ENCODE results near the gene FXR2.
A peak's percentile ranks its signal among the peaks of the same experiment; 100 is the strongest.
"Not testable (repeated sequence)": the region's sequence is repeated elsewhere in the genome, so short reads cannot be mapped to it uniquely, and the experiment has no call there.

Gene FXR2

DNA sequence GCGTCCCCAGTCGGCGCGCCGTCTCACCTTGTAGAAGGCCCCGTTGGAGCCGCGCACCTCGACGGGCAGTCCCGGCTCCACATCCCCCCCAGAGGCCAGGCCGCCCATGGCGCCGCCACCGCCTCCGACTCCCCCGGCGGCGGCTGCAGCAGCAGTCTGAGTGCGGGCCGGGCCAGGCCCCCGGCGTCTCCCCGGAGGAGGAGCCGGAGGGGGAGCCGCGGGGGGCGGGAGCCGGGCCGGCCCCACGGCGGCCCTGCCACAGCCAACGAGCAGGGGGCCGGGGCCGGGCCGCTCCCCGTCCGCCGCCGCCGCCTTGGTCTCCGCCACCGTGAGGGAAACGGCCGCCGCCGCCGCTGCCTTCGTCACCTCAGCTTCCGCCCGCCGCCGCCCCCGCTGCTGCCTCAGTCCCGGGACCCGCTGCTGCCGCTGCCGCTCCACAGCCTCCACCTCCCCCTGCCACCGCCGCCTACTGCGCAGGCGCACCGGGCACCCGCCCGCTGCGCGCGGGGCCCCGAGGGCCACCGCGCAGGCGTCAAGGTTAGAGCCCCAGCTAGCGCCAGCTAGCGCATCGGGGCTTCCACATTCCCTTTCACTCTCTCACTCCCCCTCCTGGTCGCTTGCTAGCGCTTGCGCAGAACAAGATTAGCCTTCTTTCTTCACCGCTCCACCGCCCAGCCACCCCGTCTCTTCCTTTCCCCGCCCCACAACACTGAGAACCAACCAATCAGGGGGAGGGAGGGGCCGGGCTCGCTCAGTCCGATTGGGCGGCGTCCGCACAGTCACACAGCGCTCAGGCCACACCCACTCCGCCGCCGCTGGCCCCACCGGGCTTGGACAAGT, at the start of gene FXR2:
TSS of gene FXR2 (minus strand) at position 473 of the 840 bp plus-strand sequence. CDS start at position 108, 365 bp downstream.
- DNase-seq (ENCODE audit: low read depth), result peak; percentile 99

DNA sequence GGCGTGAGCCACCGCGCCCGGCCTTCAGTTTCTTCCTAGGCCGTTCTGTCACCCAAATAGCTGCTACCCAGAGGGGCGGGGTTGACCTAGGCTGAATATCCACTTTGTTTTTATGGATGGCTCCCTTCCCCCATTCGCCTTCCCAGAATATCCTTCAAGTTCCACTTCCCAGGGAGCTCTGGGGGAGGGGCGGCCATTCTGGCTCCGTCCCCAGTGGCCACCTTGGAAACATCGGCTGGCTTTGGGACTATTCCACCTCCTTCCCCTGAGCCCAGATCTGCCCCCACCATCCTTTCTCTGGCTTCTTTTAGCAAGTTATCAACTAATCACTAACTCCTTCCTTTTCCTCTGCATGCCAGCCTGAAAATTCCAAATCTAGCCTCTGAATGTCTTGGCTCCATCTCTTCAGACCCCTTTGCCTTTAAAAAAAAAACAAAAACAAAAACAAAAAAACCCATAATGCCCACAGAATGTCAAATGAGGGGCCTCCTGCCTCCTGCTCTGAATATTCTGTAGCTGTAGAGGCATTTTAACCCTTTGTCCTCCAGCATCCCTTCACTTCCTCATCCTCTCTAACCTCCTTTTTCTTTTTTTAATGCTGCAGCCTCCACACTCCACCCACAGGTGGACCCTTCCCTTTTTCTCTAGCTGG, 42.4 kb upstream of the FXR2 start:
- no peak for DNase-seq (ENCODE audit: low read depth)

- no peak for DNase-seq (ENCODE audit: low read depth)
These were observed 40.8 kb upstream of the FXR2 start for GRCh38 chr17:7655541-7655840.

DNA sequence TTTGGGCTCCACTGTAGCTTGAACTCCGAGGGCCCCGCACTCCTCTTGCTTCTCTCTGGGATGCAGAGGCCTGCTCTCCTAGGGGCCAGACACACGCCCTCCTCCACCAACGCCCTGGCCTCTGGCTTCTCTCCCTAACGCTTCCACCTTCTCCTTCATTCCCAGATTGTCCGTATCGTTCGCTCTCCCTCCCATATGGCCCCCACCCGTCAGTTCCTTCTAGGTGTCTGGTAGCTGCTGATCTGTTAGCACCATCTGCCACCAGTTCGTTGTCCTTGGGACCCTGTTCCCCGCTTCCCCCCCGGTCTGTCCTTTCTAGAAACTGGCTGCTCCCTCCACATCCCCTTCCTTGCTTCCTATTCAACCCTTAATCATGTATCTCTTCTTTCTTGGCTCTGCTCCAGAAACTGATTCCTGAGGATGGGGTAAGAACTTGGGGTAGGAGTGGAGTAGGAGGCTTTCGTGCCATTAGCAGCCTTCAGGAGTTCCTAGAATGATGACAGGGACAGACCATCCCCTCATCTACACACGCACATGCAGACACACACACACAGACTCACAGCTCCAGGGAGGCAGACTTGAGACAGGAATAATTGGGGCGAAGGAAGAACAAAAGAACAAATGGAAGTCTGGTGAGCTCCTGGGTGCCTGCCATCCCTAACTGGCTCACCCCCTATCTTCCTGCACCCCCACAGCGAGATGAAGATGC, 40.3 kb upstream of the FXR2 start:
- no peak for DNase-seq (ENCODE audit: low read depth)

GRCh38 chr17:7652388-7653356, 38.0 kb upstream of the FXR2 start:
- no peak for DNase-seq (ENCODE audit: low read depth)

DNA sequence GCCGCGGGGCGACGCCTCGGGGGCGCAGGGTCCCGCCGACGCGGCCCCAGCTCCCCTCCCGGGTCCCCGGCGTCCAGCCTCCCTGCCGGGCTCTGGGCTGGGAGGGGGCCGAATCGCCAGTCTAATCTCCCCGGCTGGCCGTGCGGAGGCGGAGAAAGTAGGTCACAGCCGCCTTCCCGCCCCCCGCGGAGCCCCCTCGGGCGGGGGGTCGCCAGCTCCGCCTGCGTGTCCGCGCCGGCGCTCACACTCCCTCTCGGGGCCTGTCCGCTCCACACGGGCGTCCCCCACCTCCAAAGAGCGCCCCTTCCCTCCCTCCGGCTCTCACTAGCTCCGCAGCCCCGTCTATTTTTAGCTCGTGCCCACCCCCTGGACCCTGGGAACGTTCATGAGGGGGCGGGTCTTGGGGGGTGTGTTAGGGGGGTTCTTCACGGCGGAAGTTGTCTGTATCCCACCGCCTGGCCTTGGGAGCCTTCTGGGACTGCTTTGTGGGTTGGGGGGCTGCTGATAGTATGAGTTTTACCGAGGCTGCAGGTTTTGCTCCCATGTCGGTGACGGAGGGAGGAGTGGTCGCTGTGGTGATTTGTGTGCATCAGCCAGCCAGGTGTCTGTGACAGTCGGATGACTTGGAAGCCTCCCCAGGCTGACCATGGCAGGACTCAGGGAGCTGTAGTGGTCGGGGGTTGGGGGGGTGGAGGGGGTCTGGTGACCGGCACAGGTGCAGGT, 37.1 kb upstream of the FXR2 start:
- DNase-seq (ENCODE audit: low read depth), result no peak

DNA sequence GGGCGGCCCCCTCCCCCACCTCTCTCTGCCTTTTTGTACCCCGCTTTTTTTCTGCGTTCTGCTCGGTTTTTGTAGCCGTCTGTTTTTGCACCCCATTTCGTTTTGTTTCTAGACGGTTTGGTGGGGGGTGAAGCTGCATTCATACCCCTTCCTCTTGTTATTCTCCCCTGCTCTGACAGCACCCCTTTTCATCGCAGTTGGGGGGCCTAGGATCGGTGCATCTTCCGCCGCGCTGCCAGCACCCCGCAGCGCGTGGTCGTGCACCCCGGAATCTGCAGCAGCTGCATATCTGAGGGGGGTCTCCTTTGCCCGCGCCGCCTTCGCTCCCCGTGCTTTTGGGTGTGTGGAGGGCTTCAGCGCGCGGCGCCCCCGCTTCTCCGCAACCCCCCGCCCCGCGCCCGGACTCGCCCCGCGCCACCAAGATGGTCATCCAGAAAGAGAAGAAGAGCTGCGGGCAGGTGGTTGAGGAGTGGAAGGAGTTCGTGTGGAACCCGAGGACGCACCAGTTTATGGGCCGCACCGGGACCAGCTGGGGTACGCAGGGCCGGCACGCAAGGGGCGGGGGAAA, 36.5 kb upstream of the FXR2 start:
- no peak for DNase-seq (ENCODE audit: low read depth)

- peak; percentile 63 for DNase-seq (ENCODE audit: low read depth)
These were observed 35.9 kb upstream of the FXR2 start, which contains the start of gene ATP1B2 for GRCh38 chr17:7650509-7651096. Gene ATP1B2, plus strand, starts transcription at chr17:7650926. Its CDS starts 593 bp downstream, at chr17:7651519.

- DNase-seq (ENCODE audit: low read depth), result no peak
These were observed 32.3 kb upstream of the FXR2 start for GRCh38 chr17:7647018-7647417.

- no peak for DNase-seq (ENCODE audit: low read depth)
These were observed 31.8 kb upstream of the FXR2 start for GRCh38 chr17:7646457-7646856.

GRCh38 chr17:7644775-7645174, 30.1 kb upstream of the FXR2 start:
- DNase-seq (ENCODE audit: low read depth), result no peak

- DNase-seq (ENCODE audit: low read depth), result not testable (repeated sequence)
These were observed 26.9 kb upstream of the FXR2 start for GRCh38 chr17:7641635-7642034.

DNA sequence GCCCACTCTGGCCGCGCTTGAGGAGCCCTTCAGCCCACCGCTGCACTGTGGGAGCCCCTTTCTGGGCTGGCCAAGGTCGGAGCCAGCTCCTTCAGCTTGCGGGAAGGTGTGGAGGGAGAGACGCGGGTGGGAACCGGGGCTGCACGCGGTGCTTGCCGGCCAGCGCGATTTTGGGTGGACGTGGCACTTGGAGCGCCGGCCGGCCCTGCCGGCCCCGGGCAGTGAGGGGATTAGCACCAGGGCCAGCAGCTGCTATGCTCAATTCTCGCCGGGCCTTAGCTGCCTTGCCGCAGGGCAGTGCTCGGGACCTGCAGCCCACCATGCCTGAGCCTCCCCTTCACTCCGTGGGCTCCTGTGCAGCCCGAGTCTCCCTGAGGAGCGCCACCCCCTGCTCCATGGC, 26.1 kb upstream of the FXR2 start:
- DNase-seq (ENCODE audit: low read depth), result no peak

GRCh38 chr17:7636163-7636562, 21.5 kb upstream of the FXR2 start:
- no peak for DNase-seq (ENCODE audit: low read depth)

GRCh38 chr17:7634384-7634783, 19.7 kb upstream of the FXR2 start:
- no peak for DNase-seq (ENCODE audit: low read depth)

DNA sequence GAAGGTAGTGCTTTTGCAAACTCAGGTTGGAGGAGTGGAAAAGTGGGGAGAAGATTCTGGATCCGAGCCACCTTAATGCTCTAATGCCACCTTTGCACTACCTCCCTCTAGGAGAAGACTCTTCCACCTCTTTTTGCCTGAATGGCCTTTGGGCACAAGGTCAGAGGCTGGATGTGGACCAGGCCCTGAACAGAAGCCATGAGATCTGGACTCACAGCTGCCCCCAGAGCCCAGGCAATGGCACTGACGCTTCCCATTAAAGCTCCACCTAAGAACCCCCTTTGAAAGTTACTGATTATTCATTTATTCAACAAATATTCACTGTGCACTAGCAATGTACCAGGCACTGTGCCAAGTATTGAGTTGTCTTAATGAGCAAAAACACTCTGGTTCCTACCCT, 18.4 kb upstream of the FXR2 start:
- DNase-seq (ENCODE audit: low read depth), result no peak

GRCh38 chr17:7632492-7632894, 17.8 kb upstream of the FXR2 start:
- DNase-seq (ENCODE audit: low read depth), result no peak

- DNase-seq (ENCODE audit: low read depth), result no peak
These were observed 17.0 kb upstream of the FXR2 start for GRCh38 chr17:7631398-7632380.

DNA sequence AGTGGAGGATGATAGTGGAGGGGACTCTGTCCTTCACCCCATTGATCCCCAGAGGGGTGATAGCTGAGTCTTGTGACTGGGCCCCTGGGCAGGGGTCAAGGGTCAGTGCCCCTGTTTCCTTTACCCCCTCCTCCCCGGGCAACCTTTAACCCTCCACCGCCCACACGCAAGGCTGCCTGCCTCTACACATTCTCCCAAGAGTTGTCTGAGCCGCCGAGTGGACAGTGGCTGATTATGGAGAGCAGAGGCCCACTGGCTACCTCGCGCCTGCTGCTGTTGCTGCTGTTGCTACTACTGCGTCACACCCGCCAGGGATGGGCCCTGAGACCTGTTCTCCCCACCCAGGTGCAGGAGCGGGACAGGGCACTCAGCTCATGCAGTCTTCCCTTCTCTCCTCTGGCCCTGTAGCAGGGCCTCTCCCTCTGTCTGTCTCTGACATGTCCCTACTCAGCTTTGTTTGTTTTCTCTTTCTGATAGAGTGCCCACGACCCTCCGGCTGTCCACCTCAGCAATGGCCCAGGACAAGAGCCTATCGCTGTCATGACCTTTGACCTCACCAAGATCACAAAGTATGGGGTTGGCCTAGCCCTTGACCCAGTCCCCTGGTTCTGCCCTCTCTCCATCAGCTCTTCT, 15.4 kb upstream of the FXR2 start, which contains the start of gene SHBG:
TSS of gene SHBG (plus strand) at position 197 of the 633 bp plus-strand sequence. CDS start at position 235, 38 bp downstream.
- no peak for DNase-seq (ENCODE audit: low read depth)
